ENCODE data around the gene SBK1.
"Not testable (repeated sequence)": the region's sequence is repeated elsewhere in the genome, so short reads cannot be mapped to it uniquely, and the experiment has no call there.

DNA sequence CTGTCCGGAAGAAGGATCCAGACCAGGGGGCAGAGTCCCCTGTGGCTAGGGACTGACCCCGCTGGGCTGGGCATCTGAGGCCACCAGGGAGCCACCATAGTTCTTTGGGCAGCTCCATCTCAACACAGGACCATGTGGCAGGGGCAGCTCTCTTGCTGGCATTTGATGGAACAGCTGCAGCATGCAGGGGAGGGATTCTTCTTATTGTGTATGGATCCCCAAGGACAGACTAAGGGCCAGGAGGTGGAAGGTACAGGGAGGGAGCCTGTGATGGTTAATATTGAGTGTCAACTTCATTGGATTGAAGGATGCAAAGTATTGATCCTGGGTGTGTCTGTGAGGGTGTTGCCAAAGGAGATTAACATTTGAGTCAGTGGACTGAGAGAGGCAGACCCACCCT lies 42.8 kb upstream of the SBK1 start:
- TF ChIP-seq EZH2 (IDR thresholded peaks at IDR 0.05; ENCODE audit: low read length, missing control alignments), result not testable (repeated sequence)
- TF ChIP-seq, protein P1, sequence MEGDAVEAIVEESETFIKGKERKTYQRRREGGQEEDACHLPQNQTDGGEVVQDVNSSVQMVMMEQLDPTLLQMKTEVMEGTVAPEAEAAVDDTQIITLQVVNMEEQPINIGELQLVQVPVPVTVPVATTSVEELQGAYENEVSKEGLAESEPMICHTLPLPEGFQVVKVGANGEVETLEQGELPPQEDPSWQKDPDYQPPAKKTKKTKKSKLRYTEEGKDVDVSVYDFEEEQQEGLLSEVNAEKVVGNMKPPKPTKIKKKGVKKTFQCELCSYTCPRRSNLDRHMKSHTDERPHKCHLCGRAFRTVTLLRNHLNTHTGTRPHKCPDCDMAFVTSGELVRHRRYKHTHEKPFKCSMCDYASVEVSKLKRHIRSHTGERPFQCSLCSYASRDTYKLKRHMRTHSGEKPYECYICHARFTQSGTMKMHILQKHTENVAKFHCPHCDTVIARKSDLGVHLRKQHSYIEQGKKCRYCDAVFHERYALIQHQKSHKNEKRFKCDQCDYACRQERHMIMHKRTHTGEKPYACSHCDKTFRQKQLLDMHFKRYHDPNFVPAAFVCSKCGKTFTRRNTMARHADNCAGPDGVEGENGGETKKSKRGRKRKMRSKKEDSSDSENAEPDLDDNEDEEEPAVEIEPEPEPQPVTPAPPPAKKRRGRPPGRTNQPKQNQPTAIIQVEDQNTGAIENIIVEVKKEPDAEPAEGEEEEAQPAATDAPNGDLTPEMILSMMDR (conservative IDR thresholded peaks at IDR 0.05 in 1 of 2, IDR thresholded peaks at IDR 0.05 in 1 of 2; ENCODE audit: low read depth in 1 of 2, low read length in 2 of 2), result not testable (repeated sequence)

All from fibroblast of lung (primary cell).